GM12878 (cell line): ENCODE data around the gene ANO4. TPM values are rescaled to one million over a fixed set of nuclear protein-coding genes. Genes with fewer than 3 reads are reported as not detected.

ENCODE experiments used
- ATAC-seq: fragments of 200-7000 bp; cut with Tn5 transposase; 3 replicates; pipeline ENCODE4 v1.9.1; 2020; ENCODE audit warnings: mild to moderate bottlenecking, moderate library complexity
- BruUV-seq: library from RNA; stranded (reverse); fragments of 400-500 nt; replicated peaks from 2 replicates; lab custom pipeline; 2021; lab: Mats Ljungman, UMichigan
- CTCF ChIA-PET: fragments of 300-600 bp; sonication (Branson Sonifier 250); formaldehyde crosslinking; extraction: SDS; loops from one replicate; lab custom pipeline; 2021; ENCODE audit warnings: inconsistent platforms; lab: Yijun Ruan, JAX
- POLR2A ChIA-PET: fragments of 350-600 bp; formaldehyde crosslinking; extraction: SDS; loops from one replicate; lab custom pipeline; 2021; ENCODE audit warnings: inconsistent platforms; lab: Charles Lee
- RAD21 ChIA-PET: fragments of 300-600 bp; sonication (Branson Sonifier 250); formaldehyde crosslinking; loops from one replicate; lab custom pipeline; 2023; ENCODE audit warnings: antibody characterized with exemption; ENCODE audit not compliant: unreplicated experiment; lab: Charles Lee
- SMC1A ChIA-PET: fragments of 300-600 bp; sonication (Branson Sonifier 250); formaldehyde crosslinking; loops from one replicate; lab custom pipeline; 2023; ENCODE audit not compliant: unreplicated experiment, uncharacterized antibody; lab: Charles Lee
- DNase-seq: peaks from one replicate; pipeline ENCODE4 v3.0.0-alpha.2; 2011; ENCODE audit warnings: low read depth, low spot score
- FAIRE-seq: peaks from 3 replicates; lab custom pipeline; 2011; peaks lifted over from hg19 to GRCh38; lab: Jason Lieb, UNC
- H2AFZ ChIP-seq: 2 replicates; pipeline ENCODE4 v1.6.0; 2011; ENCODE audit warnings: low read depth, low read length, control low read depth; ENCODE audit not compliant: control insufficient read depth
- H3K27ac ChIP-seq: 2 replicates; pipeline ENCODE4 v1.5.1; 2011; ENCODE audit warnings: control low read depth; ENCODE audit not compliant: control insufficient read depth, insufficient read depth
- H3K27me3 ChIP-seq, 2 experiments: replicated peaks in 1 of 2; 2 replicates each; pipeline versions ENCODE4 v1.6.0 to v1.6.1; 2011; ENCODE audit warnings: low read length in 1 of 2; ENCODE audit not compliant: control insufficient read depth in 2 of 2, insufficient read depth in 2 of 2
- H3K36me3 ChIP-seq, 2 experiments: 2 replicates each; pipeline ENCODE4 v1.5.1; 2011; ENCODE audit warnings: low read length in 1 of 2; ENCODE audit not compliant: control insufficient read depth in 2 of 2, insufficient read depth in 2 of 2
- H3K4me1 ChIP-seq: 2 replicates; pipeline ENCODE4 v1.6.1; 2011; ENCODE audit warnings: mild to moderate bottlenecking, low read length, moderate library complexity, mixed read lengths; ENCODE audit not compliant: control insufficient read depth, insufficient read depth
- H3K4me2 ChIP-seq: 2 replicates; pipeline ENCODE4 v1.6.0; 2011; ENCODE audit warnings: control low read depth; ENCODE audit not compliant: control insufficient read depth, insufficient read depth
- H3K4me3 ChIP-seq: fragments of 200-600 bp; sonication (generic); 2 replicates; pipeline ENCODE4 v1.5.1; 2016
- H3K79me2 ChIP-seq: 2 replicates; pipeline ENCODE4 v1.6.0; 2011; ENCODE audit warnings: low read length; ENCODE audit not compliant: control insufficient read depth, insufficient read depth
- H3K9ac ChIP-seq: 2 replicates; pipeline ENCODE4 v1.8.0; 2011; ENCODE audit warnings: low read length, control low read depth, mixed read lengths; ENCODE audit not compliant: control insufficient read depth, insufficient read depth
- H3K9me3 ChIP-seq: replicated peaks from 3 replicates; pipeline ENCODE4 v1.5.1; 2011; ENCODE audit warnings: mild to moderate bottlenecking, low read length; ENCODE audit not compliant: control insufficient read depth, insufficient read depth
- H4K20me1 ChIP-seq: 2 replicates; pipeline ENCODE4 v1.6.0; 2011; ENCODE audit not compliant: control insufficient read depth, insufficient read depth
- ASH2L ChIP-seq: fragments of 300-600, 200-600 bp; sonication (generic); IDR thresholded peaks from 2 replicates; pipeline ENCODE4 v1.6.1; 2017; ENCODE audit warnings: low read depth, mild to moderate bottlenecking, borderline replicate concordance
- JUNB ChIP-seq: IDR thresholded peaks from 2 replicates; pipeline ENCODE4 v1.6.1; 2016; ENCODE audit warnings: antibody characterized with exemption, mild to moderate bottlenecking
- KAT2A ChIP-seq: conservative IDR thresholded peaks from 2 replicates; pipeline ENCODE4 v1.6.1; 2011; ENCODE audit warnings: low read depth, low read length; ENCODE audit not compliant: control insufficient read depth
- KLF5 ChIP-seq: fragments of 450-650 bp; IDR thresholded peaks from 2 replicates; pipeline ENCODE4 v1.6.1; 2014; ENCODE audit warnings: mild to moderate bottlenecking; ENCODE audit not compliant: partially characterized antibody
- PAX5 ChIP-seq: IDR thresholded peaks from 2 replicates; pipeline ENCODE4 v1.6.1; 2011; ENCODE audit warnings: low read depth, low read length, borderline replicate concordance
- POLR2AphosphoS2 ChIP-seq: IDR thresholded peaks from 2 replicates; pipeline ENCODE4 v1.6.1; 2011; ENCODE audit warnings: low read depth, mild to moderate bottlenecking, low read length, improper control_type of control experiment, moderate library complexity
- SIX5 ChIP-seq: IDR thresholded peaks from 2 replicates; pipeline ENCODE4 v1.6.1; 2011; ENCODE audit warnings: mild to moderate bottlenecking, low read depth, low read length, moderate library complexity; ENCODE audit not compliant: severe bottlenecking
- SRF ChIP-seq, 2 experiments: IDR thresholded peaks; 2 replicates each; pipeline ENCODE4 v1.6.1; 2011; ENCODE audit warnings: low read depth in 2 of 2, low read length in 2 of 2, mild to moderate bottlenecking in 1 of 2, moderate library complexity in 1 of 2
- STAT1 ChIP-seq: fragments of 450-650 bp; conservative IDR thresholded peaks from 2 replicates; pipeline ENCODE4 v1.6.1; 2014; ENCODE audit warnings: antibody characterized with exemption, mild to moderate bottlenecking
- STAT3 ChIP-seq: IDR thresholded peaks from 2 replicates; pipeline ENCODE4 v1.6.1; 2011; ENCODE audit warnings: low read depth, low read length, improper control_type of control experiment
- TBL1XR1 ChIP-seq: IDR thresholded peaks from 2 replicates; pipeline ENCODE4 v1.6.1; 2012; ENCODE audit warnings: low read depth, low read length, improper control_type of control experiment
- WRNIP1 ChIP-seq: IDR thresholded peaks from 2 replicates; pipeline ENCODE4 v1.6.1; 2011; ENCODE audit warnings: low read depth, low read length, improper control_type of control experiment, borderline replicate concordance
- WGBS: methylation state at CpG from one replicate; pipeline ENCODE4 v1.1.6; 2016; ENCODE audit warnings: low lambda C conversion rate; ENCODE audit not compliant: insufficient replicate concordance, insufficient coverage; ENCODE audit errors: missing lambda C conversion rate; 5-methylcytosine and 5-hydroxymethylcytosine counted together
- in situ Hi-C: fragments of 300-500 bp; cut with MboI; formaldehyde crosslinking; loops from 9 replicates; pipeline ENCODE4 v1.14.3; 2018; ENCODE audit warnings: mixed read lengths
- intact Hi-C: fragments of 100-400 bp; cut with micrococcal nuclease; formaldehyde crosslinking; loops from one replicate; pipeline ENCODE4 v1.14.2; 2022; ENCODE audit not compliant: unreplicated experiment
- polyA plus RNA-seq, 11 experiments: library from polyadenylated mRNA; depleted of rRNA in 4 of 11; unstranded in 6 of 11; stranded (reverse) in 5 of 11; fragments of >200 nt; fragmentation: Nextera tagmentation in 4 of 11; fragmentation: Illumina TruSeq in 1 of 11; extraction: Ambion mirVana in 4 of 11; extraction: Trizol in 1 of 11; gene quantifications; 1 replicate in 1 of 11; 2 replicates in 10 of 11; pipeline versions ENCODE4 v1.2.1 to v1.2.3, GENCODE V29; 2011 to 2016; ENCODE audit warnings: inconsistent platforms in 2 of 11, missing spikeins in 2 of 11, low read depth in 1 of 11
- total RNA-seq, 4 experiments: library from RNA; depleted of rRNA in 3 of 4; stranded (reverse); fragments of >200 nt in 3 of 4; fragmentation: Illumina TruSeq in 1 of 4; extraction: Trizol in 1 of 4; gene quantifications; 2 replicates each; pipeline versions ENCODE4 v1.2.1 to v1.2.3, GENCODE V29; 2013 to 2021
- TF ChIP-seq, protein P1 (sequence below): fragments of 450-650 bp; IDR thresholded peaks from 2 replicates; pipeline ENCODE4 v1.6.1; 2016; ENCODE audit warnings: mild to moderate bottlenecking
- TF ChIP-seq, protein P2 (sequence below): fragments of 450-650 bp; IDR thresholded peaks from 2 replicates; pipeline ENCODE4 v1.6.1; 2016; ENCODE audit warnings: mild to moderate bottlenecking
- TF ChIP-seq, protein P3 (sequence below): IDR thresholded peaks from 2 replicates; pipeline ENCODE4 v1.6.1; 2012; ENCODE audit warnings: low read depth, low read length, improper control_type of control experiment
- TF ChIP-seq, protein P4 (sequence below): fragments of 450-650 bp; formaldehyde crosslinking; IDR thresholded peaks from 2 replicates; pipeline ENCODE4 v1.4.0; 2020; ENCODE audit warnings: mild to moderate bottlenecking, moderate library complexity

The ANO4 gene
- total and polyA plus RNA-seq, 10 of the 15 experiments (the other 5 are each of a cell fraction or from before 2014, with no cell fraction given), result not detected

DNA sequence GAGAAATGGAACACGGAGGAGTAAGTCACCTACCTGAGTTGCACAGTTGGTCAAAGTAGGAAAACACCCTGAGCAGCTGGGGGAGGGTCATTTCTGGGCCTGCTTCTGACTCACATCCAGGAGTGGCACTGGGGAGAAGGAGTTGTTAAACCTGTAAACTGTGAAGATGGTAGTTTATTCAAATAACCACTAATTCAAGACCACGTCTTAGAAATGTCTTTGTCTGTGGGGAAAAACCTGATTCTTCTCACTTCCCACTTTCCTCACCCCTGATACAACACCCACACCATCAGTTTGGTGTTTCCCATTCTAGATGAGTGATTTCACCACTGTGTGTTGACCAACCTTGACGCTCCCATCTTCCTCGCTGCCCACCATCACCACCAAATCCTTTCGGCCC is 207.1 kb downstream of the ANO4 start (continued):
- TF ChIP-seq, protein P1, sequence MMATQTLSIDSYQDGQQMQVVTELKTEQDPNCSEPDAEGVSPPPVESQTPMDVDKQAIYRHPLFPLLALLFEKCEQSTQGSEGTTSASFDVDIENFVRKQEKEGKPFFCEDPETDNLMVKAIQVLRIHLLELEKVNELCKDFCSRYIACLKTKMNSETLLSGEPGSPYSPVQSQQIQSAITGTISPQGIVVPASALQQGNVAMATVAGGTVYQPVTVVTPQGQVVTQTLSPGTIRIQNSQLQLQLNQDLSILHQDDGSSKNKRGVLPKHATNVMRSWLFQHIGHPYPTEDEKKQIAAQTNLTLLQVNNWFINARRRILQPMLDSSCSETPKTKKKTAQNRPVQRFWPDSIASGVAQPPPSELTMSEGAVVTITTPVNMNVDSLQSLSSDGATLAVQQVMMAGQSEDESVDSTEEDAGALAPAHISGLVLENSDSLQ, result peak; percentile 58
- peak; percentile 80; the same call in 1 of the 2 replicates for TF ChIP-seq PAX5
- TF ChIP-seq, protein P2, sequence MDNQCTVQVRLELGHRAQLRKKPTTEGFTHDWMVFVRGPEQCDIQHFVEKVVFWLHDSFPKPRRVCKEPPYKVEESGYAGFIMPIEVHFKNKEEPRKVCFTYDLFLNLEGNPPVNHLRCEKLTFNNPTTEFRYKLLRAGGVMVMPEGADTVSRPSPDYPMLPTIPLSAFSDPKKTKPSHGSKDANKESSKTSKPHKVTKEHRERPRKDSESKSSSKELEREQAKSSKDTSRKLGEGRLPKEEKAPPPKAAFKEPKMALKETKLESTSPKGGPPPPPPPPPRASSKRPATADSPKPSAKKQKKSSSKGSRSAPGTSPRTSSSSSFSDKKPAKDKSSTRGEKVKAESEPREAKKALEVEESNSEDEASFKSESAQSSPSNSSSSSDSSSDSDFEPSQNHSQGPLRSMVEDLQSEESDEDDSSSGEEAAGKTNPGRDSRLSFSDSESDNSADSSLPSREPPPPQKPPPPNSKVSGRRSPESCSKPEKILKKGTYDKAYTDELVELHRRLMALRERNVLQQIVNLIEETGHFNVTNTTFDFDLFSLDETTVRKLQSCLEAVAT, result peak; percentile 40; the same call in 1 of the 2 replicates
- TF ChIP-seq ASH2L, result no peak
- TF ChIP-seq POLR2AphosphoS2, result no peak
- peak; percentile 50; the same call in 1 of the 2 replicates for TF ChIP-seq JUNB
- no peak for TF ChIP-seq SIX5
- peak; percentile 68; the same call in 1 of the 2 replicates for TF ChIP-seq TBL1XR1
- no peak for TF ChIP-seq KAT2A
- TF ChIP-seq KLF5, result no peak

DNA sequence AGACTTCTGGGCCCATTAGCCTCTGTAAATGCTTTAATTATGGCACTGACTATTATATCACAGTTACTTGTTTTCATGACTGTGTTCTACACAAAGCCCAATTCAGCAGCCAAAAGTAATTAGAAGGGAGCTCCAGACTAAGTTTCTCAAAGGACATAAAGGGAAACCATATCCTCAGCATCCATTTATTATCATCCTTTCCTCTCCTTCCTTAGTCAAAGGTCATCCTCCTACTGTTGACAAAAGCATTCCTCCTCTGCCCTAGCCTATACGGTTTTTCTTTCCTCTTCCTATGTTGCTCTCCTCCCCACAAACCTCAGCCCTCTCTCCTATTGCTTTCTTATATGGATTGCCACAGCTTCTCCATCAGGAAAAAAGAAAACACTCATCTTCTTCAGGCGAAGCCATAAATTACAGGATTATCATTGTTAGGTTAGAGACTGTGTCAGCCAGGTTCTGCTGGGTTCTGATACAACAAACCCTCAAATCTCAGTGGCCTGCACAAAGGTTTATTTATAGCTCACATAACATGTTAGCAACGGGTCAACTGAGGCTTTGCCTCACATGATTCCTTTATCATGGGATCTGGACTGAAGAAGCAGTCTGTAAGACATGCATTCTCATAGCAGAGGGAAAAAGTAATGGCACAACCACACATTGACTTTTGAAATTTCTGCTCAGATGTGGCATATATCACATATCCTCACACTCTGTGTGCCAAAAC is 208.3 kb downstream of the ANO4 start:
- SMC1A ChIA-PET, result interaction anchor here (0.6 kb wide), 1 partner anchor 1959 kb away, joined by 3 read pairs; no protein-coding TSS in a partner anchor
- H3K4me3 ChIP-seq, result no peak overlapping the region
- DNase-seq (no peak), ATAC-seq (no peak), FAIRE-seq (no peak)
- CTCF ChIA-PET, result no interaction called here
- H3K27me3 ChIP-seq, result no peaks in the 10 kb centered on the region; a peak in 1 of 4 replicates
- in situ Hi-C loops, result no loop called here
- no peak overlapping the region for H2AFZ ChIP-seq
- H3K4me2 ChIP-seq, result no peak overlapping the region
- RAD21 ChIA-PET, result no interaction called here
- POLR2A ChIA-PET, result no interaction called here
- no peaks in the 10 kb centered on the region for H3K9me3 ChIP-seq
- no peak overlapping the region for H3K9ac ChIP-seq
- no peaks in the 10 kb centered on the region for H4K20me1 ChIP-seq
- H3K4me1 ChIP-seq, result peaks cover 2% of the 10 kb centered on the region; the same call in 1 of the 2 replicates
- no peaks in the 10 kb centered on the region for H3K36me3 ChIP-seq
- no TSS peak for BruUV-seq
- whole genome bisulfite sequencing, result 27% methylated on average over 3 of the region's 3 CpGs
- intact Hi-C loops, result no loop called here
- no peak overlapping the region for H3K27ac ChIP-seq
- H3K79me2 ChIP-seq, result no peaks in the 10 kb centered on the region
- TF ChIP-seq WRNIP1, result no peak
- TF ChIP-seq STAT1, result no peak
- TF ChIP-seq, protein P3, sequence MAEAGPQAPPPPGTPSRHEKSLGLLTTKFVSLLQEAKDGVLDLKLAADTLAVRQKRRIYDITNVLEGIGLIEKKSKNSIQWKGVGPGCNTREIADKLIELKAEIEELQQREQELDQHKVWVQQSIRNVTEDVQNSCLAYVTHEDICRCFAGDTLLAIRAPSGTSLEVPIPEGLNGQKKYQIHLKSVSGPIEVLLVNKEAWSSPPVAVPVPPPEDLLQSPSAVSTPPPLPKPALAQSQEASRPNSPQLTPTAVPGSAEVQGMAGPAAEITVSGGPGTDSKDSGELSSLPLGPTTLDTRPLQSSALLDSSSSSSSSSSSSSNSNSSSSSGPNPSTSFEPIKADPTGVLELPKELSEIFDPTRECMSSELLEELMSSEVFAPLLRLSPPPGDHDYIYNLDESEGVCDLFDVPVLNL, result no peak
- TF ChIP-seq, protein P4, sequence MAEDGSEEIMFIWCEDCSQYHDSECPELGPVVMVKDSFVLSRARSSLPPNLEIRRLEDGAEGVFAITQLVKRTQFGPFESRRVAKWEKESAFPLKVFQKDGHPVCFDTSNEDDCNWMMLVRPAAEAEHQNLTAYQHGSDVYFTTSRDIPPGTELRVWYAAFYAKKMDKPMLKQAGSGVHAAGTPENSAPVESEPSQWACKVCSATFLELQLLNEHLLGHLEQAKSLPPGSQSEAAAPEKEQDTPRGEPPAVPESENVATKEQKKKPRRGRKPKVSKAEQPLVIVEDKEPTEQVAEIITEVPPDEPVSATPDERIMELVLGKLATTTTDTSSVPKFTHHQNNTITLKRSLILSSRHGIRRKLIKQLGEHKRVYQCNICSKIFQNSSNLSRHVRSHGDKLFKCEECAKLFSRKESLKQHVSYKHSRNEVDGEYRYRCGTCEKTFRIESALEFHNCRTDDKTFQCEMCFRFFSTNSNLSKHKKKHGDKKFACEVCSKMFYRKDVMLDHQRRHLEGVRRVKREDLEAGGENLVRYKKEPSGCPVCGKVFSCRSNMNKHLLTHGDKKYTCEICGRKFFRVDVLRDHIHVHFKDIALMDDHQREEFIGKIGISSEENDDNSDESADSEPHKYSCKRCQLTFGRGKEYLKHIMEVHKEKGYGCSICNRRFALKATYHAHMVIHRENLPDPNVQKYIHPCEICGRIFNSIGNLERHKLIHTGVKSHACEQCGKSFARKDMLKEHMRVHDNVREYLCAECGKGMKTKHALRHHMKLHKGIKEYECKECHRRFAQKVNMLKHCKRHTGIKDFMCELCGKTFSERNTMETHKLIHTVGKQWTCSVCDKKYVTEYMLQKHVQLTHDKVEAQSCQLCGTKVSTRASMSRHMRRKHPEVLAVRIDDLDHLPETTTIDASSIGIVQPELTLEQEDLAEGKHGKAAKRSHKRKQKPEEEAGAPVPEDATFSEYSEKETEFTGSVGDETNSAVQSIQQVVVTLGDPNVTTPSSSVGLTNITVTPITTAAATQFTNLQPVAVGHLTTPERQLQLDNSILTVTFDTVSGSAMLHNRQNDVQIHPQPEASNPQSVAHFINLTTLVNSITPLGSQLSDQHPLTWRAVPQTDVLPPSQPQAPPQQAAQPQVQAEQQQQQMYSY (CRISPR knock-in tag), result no peak
- TF ChIP-seq STAT3, result no peak
- no peak for TF ChIP-seq SRF (IDR thresholded peaks at IDR 0.05; ENCODE audit: low read depth in 2 of 2, low read length in 2 of 2)
- TF ChIP-seq ASH2L, result no peak
